ENCODE results near the gene PMEL. TPM values are rescaled to one million over a fixed set of nuclear protein-coding genes. Genes with fewer than 3 reads are reported as not detected.
A peak's percentile ranks its signal among the peaks of the same experiment; 100 is the strongest.

PMEL gene
- total RNA-seq, 1 donor from 2014 or later: 0.32 TPM

DNA sequence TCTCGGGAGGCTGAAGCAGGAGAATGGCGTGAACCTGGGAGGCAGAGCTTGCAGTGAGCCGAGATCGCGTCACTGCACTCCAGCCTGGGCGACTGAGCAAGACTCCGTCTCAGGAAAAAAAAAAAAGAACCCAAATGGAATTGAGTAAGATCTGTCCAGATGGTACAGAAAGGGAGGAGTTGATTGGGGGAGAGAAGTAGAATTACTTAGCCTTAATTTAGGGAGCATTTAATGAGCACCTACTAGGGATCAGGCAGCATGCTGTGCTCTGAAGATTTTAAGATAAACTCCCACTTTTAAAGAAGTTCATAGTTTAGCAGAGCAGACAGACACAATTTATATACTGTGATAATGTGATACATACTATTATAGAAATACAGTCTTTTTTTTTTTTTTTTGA, 12.6 kb upstream of the PMEL start:
- H3K4me1 Mint-ChIP-seq (ENCODE audit: low read depth): peaks cover 16% of the 10 kb centered on the region
- intact Hi-C loops (cut with micrococcal nuclease): no loop called here
- DNase-seq (ENCODE audit: low spot score): no peak
- peaks cover 36% of the 10 kb centered on the region for H3K36me3 Mint-ChIP-seq (ENCODE audit: low read depth)
- H3K9me3 Mint-ChIP-seq: no peaks in the 10 kb centered on the region
- no peaks in the 10 kb centered on the region for H3K27me3 Mint-ChIP-seq (ENCODE audit: low read depth)
- no peak overlapping the region for H3K27ac Mint-ChIP-seq
- no peak overlapping the region for H3K4me3 Mint-ChIP-seq (ENCODE audit: low read depth)

- no peak for DNase-seq (ENCODE audit: low spot score)
- peaks cover 32% of the 10 kb centered on the region for H3K36me3 Mint-ChIP-seq (ENCODE audit: low read depth)
- H3K27me3 Mint-ChIP-seq (ENCODE audit: low read depth): no peaks in the 10 kb centered on the region
- H3K27ac Mint-ChIP-seq: no peak overlapping the region
- intact Hi-C loops (cut with micrococcal nuclease): loop anchor here (1.0 kb wide), 1 partner anchor 157 kb away; the partner anchor contains the start of gene SARNP
- H3K4me3 Mint-ChIP-seq (ENCODE audit: low read depth): no peak overlapping the region
- no peaks in the 10 kb centered on the region for H3K9me3 Mint-ChIP-seq
- H3K4me1 Mint-ChIP-seq (ENCODE audit: low read depth): peaks cover 27% of the 10 kb centered on the region
Measured at GRCh38 chr12:55974308-55974730, 8.5 kb upstream of the PMEL start.

- peak; percentile 99 for DNase-seq (ENCODE audit: low spot score)
- Mint-ChIP-seq H3K4me3 (ENCODE audit: low read depth) (no peak within 1 kb of the TSS), H3K27me3 (ENCODE audit: low read depth) (no peaks in the 10 kb centered on the region), H3K36me3 (ENCODE audit: low read depth) (peaks cover 30% of the 10 kb centered on the region), H3K9me3 (no peaks in the 10 kb centered on the region), H3K4me1 (ENCODE audit: low read depth) (peaks cover 26% of the 10 kb centered on the region), H3K27ac (no peak within 1 kb of the TSS)
- intact Hi-C loops (cut with micrococcal nuclease): loop anchor here (1.0 kb wide), 6 partner anchors 24 to 156 kb away; partner anchors contain the start of genes PA2G4, RPS26, SARNP and SUOX
Measured at GRCh38 chr12:55973599-55974307, 7.9 kb upstream of the PMEL start, which contains the start of gene RAB5B. RAB5B (plus strand) TSS chr12:55974078; CDS start chr12:55986961, 12,883 bp downstream.

GRCh38 chr12:55972911-55973598, 7.2 kb upstream of the PMEL start:
- intact Hi-C loops (cut with micrococcal nuclease): loop anchor here (1.0 kb wide), 5 partner anchors 24 to 145 kb away; partner anchors contain the start of genes PA2G4, RPS26, SUOX and ZC3H10
- no peak for DNase-seq (ENCODE audit: low spot score)
- Mint-ChIP-seq H3K36me3 (ENCODE audit: low read depth) (peaks cover 32% of the 10 kb centered on the region), H3K27me3 (ENCODE audit: low read depth) (no peaks in the 10 kb centered on the region), H3K27ac (no peak overlapping the region), H3K4me3 (ENCODE audit: low read depth) (no peak overlapping the region), H3K4me1 (ENCODE audit: low read depth) (peaks cover 30% of the 10 kb centered on the region), H3K9me3 (no peaks in the 10 kb centered on the region)

DNA sequence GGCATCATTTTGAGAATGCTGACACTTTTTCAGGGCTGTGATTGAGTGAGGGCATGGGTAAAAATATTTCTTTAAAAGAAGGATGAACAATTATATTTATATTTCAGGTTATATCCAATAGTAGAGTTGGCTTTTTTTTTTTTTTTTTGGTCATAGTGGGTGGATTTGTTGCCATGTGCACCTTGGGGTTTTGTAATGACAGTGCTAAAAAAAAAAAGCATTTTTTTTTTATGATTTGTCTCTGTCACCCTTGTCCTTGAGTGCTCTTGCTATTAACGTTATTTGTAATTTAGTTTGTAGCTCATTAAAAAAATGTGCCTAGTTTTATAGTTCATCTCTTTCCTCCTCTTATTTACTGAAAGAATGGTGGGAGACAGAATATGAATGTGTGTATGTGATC, 6.6 kb upstream of the PMEL start:
- Mint-ChIP-seq H3K4me1 (ENCODE audit: low read depth) (peaks cover 36% of the 10 kb centered on the region), H3K36me3 (ENCODE audit: low read depth) (peaks cover 33% of the 10 kb centered on the region), H3K27me3 (ENCODE audit: low read depth) (no peaks in the 10 kb centered on the region), H3K4me3 (ENCODE audit: low read depth) (no peak overlapping the region), H3K27ac (peak overlapping the region; percentile 40), H3K9me3 (no peaks in the 10 kb centered on the region)
- intact Hi-C loops (cut with micrococcal nuclease): no loop called here
- no peak for DNase-seq (ENCODE audit: low spot score)

DNA sequence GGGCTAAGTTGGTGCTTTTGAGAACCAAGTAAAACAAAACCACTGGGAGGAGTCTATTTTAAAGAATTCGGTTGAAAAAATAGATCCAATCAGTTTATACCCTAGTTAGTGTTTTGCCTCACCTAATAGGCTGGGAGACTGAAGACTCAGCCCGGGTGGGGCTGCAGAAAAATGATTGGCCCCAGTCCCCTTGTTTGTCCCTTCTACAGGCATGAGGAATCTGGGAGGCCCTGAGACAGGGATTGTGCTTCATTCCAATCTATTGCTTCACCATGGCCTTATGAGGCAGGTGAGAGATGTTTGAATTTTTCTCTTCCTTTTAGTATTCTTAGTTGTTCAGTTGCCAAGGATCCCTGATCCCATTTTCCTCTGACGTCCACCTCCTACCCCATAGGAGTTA, 6.2 kb upstream of the PMEL start:
- Mint-ChIP-seq H3K4me3 (ENCODE audit: low read depth) (no peak overlapping the region), H3K36me3 (ENCODE audit: low read depth) (peaks cover 34% of the 10 kb centered on the region), H3K4me1 (ENCODE audit: low read depth) (peaks cover 38% of the 10 kb centered on the region), H3K9me3 (no peaks in the 10 kb centered on the region), H3K27ac (peak overlapping the region; percentile 40), H3K27me3 (ENCODE audit: low read depth) (no peaks in the 10 kb centered on the region)
- DNase-seq (ENCODE audit: low spot score): no peak
- intact Hi-C loops (cut with micrococcal nuclease): no loop called here

DNA sequence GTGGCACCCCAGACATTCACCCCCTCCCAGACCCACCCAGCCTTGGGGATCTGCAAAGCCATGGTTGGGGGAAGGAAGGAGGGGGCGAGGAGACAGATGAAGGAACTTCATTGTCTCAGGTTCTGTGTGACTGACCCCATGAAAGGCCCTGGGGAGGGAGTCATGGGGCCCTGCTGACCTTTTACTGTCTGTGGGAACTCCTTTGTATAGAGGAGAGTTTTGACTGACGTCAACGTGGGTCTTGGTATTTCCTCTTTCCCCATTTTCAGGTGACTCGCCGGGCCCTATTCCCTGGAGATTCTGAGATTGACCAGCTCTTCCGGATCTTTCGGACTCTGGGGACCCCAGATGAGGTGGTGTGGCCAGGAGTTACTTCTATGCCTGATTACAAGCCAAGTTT, 4.9 kb upstream of the PMEL start:
- peaks cover 38% of the 10 kb centered on the region for H3K4me1 Mint-ChIP-seq (ENCODE audit: low read depth)
- no peaks in the 10 kb centered on the region for H3K9me3 Mint-ChIP-seq
- no peak overlapping the region for H3K27ac Mint-ChIP-seq
- no peak for DNase-seq (ENCODE audit: low spot score)
- no peaks in the 10 kb centered on the region for H3K27me3 Mint-ChIP-seq (ENCODE audit: low read depth)
- peaks cover 38% of the 10 kb centered on the region for H3K36me3 Mint-ChIP-seq (ENCODE audit: low read depth)
- no peak overlapping the region for H3K4me3 Mint-ChIP-seq (ENCODE audit: low read depth)
- intact Hi-C loops (cut with micrococcal nuclease): no loop called here

GRCh38 chr12:55969356-55969755, 3.5 kb upstream of the PMEL start:
- intact Hi-C loops (cut with micrococcal nuclease): no loop called here
- Mint-ChIP-seq H3K4me1 (ENCODE audit: low read depth) (peaks cover 38% of the 10 kb centered on the region), H3K27me3 (ENCODE audit: low read depth) (no peaks in the 10 kb centered on the region), H3K9me3 (no peaks in the 10 kb centered on the region), H3K27ac (no peak overlapping the region), H3K4me3 (ENCODE audit: low read depth) (no peak overlapping the region), H3K36me3 (ENCODE audit: low read depth) (peaks cover 38% of the 10 kb centered on the region)
- DNase-seq (ENCODE audit: low spot score): no peak

DNA sequence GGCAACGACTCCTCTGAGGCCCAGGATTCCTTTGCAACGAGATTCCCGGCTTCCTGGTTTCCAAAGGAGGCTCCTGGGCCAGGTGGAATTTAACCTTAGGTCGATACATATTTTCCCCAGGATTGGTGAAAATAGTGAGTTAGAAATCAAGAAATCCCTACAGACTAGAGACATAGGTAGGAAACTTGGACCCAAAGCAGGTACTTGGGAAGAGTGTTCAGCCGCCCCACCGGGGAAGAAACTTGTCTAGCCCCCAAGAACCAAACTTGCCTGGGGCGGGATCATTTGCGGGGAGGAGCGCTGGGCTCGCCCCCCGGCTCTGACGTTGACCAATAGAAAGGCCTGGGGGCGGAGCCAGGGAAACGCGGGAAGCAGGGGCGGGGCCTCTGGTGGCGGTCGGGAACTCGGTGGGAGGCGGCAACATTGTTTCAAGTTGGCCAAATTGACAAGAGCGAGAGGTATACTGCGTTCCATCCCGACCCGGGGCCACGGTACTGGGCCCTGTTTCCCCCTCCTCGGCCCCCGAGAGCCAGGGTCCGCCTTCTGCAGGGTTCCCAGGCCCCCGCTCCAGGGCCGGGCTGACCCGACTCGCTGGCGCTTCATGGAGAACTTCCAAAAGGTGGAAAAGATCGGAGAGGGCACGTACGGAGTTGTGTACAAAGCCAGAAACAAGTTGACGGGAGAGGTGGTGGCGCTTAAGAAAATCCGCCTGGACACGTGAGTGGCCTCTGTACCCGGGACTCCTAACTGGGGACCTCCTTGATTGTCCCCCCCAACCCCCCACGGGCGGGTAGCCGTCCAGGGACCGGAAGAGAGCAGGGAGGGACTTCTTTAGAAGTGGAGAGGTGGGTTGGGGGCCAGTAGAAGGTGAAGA, 803 bp upstream of the PMEL start, which contains the start of gene CDK2:
CDK2 (plus strand) TSS at position 423 of the 874 bp plus-strand sequence; CDS start at position 602, 179 bp downstream.
- DNase-seq (ENCODE audit: low spot score): peak; percentile 88
- peaks cover 35% of the 10 kb centered on the region for H3K4me1 Mint-ChIP-seq (ENCODE audit: low read depth)
- peaks cover 31% of the 10 kb centered on the region for H3K36me3 Mint-ChIP-seq (ENCODE audit: low read depth)
- intact Hi-C loops (cut with micrococcal nuclease): no loop called here
- H3K27me3 Mint-ChIP-seq (ENCODE audit: low read depth): no peaks in the 10 kb centered on the region
- H3K27ac Mint-ChIP-seq: peak within 1 kb of the TSS; percentile 88
- peak within 1 kb of the TSS; percentile 99 for H3K4me3 Mint-ChIP-seq (ENCODE audit: low read depth)
- no peaks in the 10 kb centered on the region for H3K9me3 Mint-ChIP-seq

GRCh38 chr12:55965240-55965639, 602 bp downstream of the PMEL start:
- H3K27ac Mint-ChIP-seq: no peak overlapping the region
- peaks cover 27% of the 10 kb centered on the region for H3K4me1 Mint-ChIP-seq (ENCODE audit: low read depth)
- no peak overlapping the region for H3K4me3 Mint-ChIP-seq (ENCODE audit: low read depth)
- H3K27me3 Mint-ChIP-seq (ENCODE audit: low read depth): no peaks in the 10 kb centered on the region
- intact Hi-C loops (cut with micrococcal nuclease): no loop called here
- H3K9me3 Mint-ChIP-seq: no peaks in the 10 kb centered on the region
- no peak for DNase-seq (ENCODE audit: low spot score)
- H3K36me3 Mint-ChIP-seq (ENCODE audit: low read depth): peaks cover 19% of the 10 kb centered on the region

GRCh38 chr12:55963760-55964159, 2.1 kb downstream of the PMEL start:
- Mint-ChIP-seq H3K4me3 (ENCODE audit: low read depth) (no peak overlapping the region), H3K27me3 (ENCODE audit: low read depth) (no peaks in the 10 kb centered on the region), H3K36me3 (ENCODE audit: low read depth) (peaks cover 16% of the 10 kb centered on the region), H3K9me3 (no peaks in the 10 kb centered on the region), H3K27ac (no peak overlapping the region), H3K4me1 (ENCODE audit: low read depth) (peaks cover 22% of the 10 kb centered on the region)
- intact Hi-C loops (cut with micrococcal nuclease): no loop called here
- no peak for DNase-seq (ENCODE audit: low spot score)

GRCh38 chr12:55957106-55957859, 8.6 kb downstream of the PMEL start:
- DNase-seq (ENCODE audit: low spot score): no peak
- no peak overlapping the region for H3K27ac Mint-ChIP-seq
- intact Hi-C loops (cut with micrococcal nuclease): no loop called here
- H3K36me3 Mint-ChIP-seq (ENCODE audit: low read depth): peaks cover 35% of the 10 kb centered on the region
- no peaks in the 10 kb centered on the region for H3K27me3 Mint-ChIP-seq (ENCODE audit: low read depth)
- no peaks in the 10 kb centered on the region for H3K9me3 Mint-ChIP-seq
- H3K4me3 Mint-ChIP-seq (ENCODE audit: low read depth): no peak overlapping the region
- H3K4me1 Mint-ChIP-seq (ENCODE audit: low read depth): peaks cover 4% of the 10 kb centered on the region
